GM18907 (cell line): Measurements from ENCODE around the gene HECW1.

Experiments used
- ATAC-seq: cut with Tn5 transposase; IDR thresholded peaks from one replicate; pipeline ENCODE4 v1.9.1; 2021; ENCODE audit warnings: mild to moderate bottlenecking, moderate library complexity; ENCODE audit not compliant: unreplicated experiment

Gene HECW1

GRCh38 chr7:43528576-43529354, 416.3 kb downstream of the HECW1 start:
- no peak for ATAC-seq

GRCh38 chr7:43530553-43531410, 418.3 kb downstream of the HECW1 start:
- ATAC-seq, result no peak

- ATAC-seq, result no peak
These were observed 419.3 kb downstream of the HECW1 start for GRCh38 chr7:43531700-43532099.

GRCh38 chr7:43533801-43534479, 421.5 kb downstream of the HECW1 start:
- ATAC-seq, result no peak

GRCh38 chr7:43535031-43535451, 422.6 kb downstream of the HECW1 start:
- ATAC-seq, result no peak

GRCh38 chr7:43535810-43536585, 423.6 kb downstream of the HECW1 start:
- ATAC-seq, result no peak

GRCh38 chr7:43536773-43537172, 424.3 kb downstream of the HECW1 start:
- ATAC-seq, result no peak

- no peak for ATAC-seq
These were observed 425.4 kb downstream of the HECW1 start for GRCh38 chr7:43537765-43538403.

- no peak for ATAC-seq
These were observed 425.9 kb downstream of the HECW1 start for GRCh38 chr7:43538404-43538771.

GRCh38 chr7:43540471-43540870, 428.0 kb downstream of the HECW1 start:
- ATAC-seq, result no peak

- ATAC-seq, result no peak
These were observed 430.3 kb downstream of the HECW1 start for GRCh38 chr7:43542716-43543115.

- no peak for ATAC-seq
These were observed 433.8 kb downstream of the HECW1 start for GRCh38 chr7:43546231-43546630.

GRCh38 chr7:43550427-43550826, 438.0 kb downstream of the HECW1 start:
- ATAC-seq, result no peak

GRCh38 chr7:43552122-43552521, 439.7 kb downstream of the HECW1 start:
- ATAC-seq, result no peak

GRCh38 chr7:43553999-43554398, 441.6 kb downstream of the HECW1 start:
- ATAC-seq, result no peak

GRCh38 chr7:43554423-43554822, 442.0 kb downstream of the HECW1 start:
- ATAC-seq, result no peak

GRCh38 chr7:43557831-43558495, 445.5 kb downstream of the HECW1 start:
- no peak for ATAC-seq

- no peak for ATAC-seq
These were observed 446.9 kb downstream of the HECW1 start for GRCh38 chr7:43559171-43559945.

- ATAC-seq, result no peak
These were observed 447.5 kb downstream of the HECW1 start for GRCh38 chr7:43559946-43560335.
